Transverse colon (tissue), 4 donors: Measurements from ENCODE around the gene ATOSB. TPM values are rescaled to one million over a fixed set of nuclear protein-coding genes. Genes with fewer than 3 reads are reported as not detected.

Experiments
- DNase-seq: peaks from one replicate; pipeline ENCODE4 v3.0.0-alpha.2; 2019
- H3K27ac ChIP-seq, 4 donors: fragments of 200-600 bp; sonication (generic); 2 replicates each; pipeline ENCODE4 v1.5.1; 2016 to 2018; ENCODE audit warnings: inconsistent platforms in 4 of 4
- H3K27me3 ChIP-seq: fragments of 200-600 bp; sonication (generic); 2 replicates; pipeline ENCODE4 v1.5.1; 2017; ENCODE audit warnings: inconsistent platforms
- H3K36me3 ChIP-seq, 4 donors: fragments of 200-600 bp; sonication (generic); 2 replicates each; pipeline ENCODE4 v1.5.1; 2017 to 2019; ENCODE audit warnings: inconsistent platforms in 4 of 4
- H3K4me1 ChIP-seq, 4 donors: fragments of 200-600 bp; sonication (generic); 2 replicates each; pipeline ENCODE4 v1.5.1; 2017 to 2020; ENCODE audit warnings: inconsistent platforms in 4 of 4
- H3K4me3 ChIP-seq, 4 donors: fragments of 200-600 bp; sonication (generic); 1 replicate in 1 of 4; 2 replicates in 3 of 4; pipeline versions ENCODE4 v1.5.1 to v1.6.1; 2017 to 2019; ENCODE audit warnings: inconsistent platforms in 4 of 4
- H3K9me3 ChIP-seq, 2 donors: fragments of 200-600 bp; sonication (generic); 2 replicates each; pipeline ENCODE4 v1.5.1; 2017 to 2019; ENCODE audit warnings: inconsistent platforms in 2 of 2
- CTCF ChIP-seq, 5 experiments: fragments of 200-600 bp in 3 of 5; fragments of 450-650 bp in 2 of 5; sonication (generic) in 3 of 5; IDR thresholded peaks; 1 replicate in 2 of 5; 2 replicates in 3 of 5; pipeline ENCODE4 v1.5.1; 2016 to 2017; ENCODE audit warnings: antibody characterized with exemption in 5 of 5, inconsistent platforms in 3 of 5, mild to moderate bottlenecking in 2 of 5, moderate library complexity in 1 of 5
- EP300 ChIP-seq: sonication (generic); formaldehyde crosslinking; IDR thresholded peaks from one replicate; pipeline ENCODE4 v1.6.1; 2017; ENCODE audit warnings: antibody characterized with exemption, low read depth
- POLR2A ChIP-seq: fragments of 450-650 bp; IDR thresholded peaks from one replicate; pipeline ENCODE4 v1.6.1; 2016; ENCODE audit warnings: antibody characterized with exemption, mild to moderate bottlenecking, moderate library complexity
- POLR2AphosphoS5 ChIP-seq, 3 donors: sonication (generic); formaldehyde crosslinking; IDR thresholded peaks; one replicate each; pipeline ENCODE4 v1.6.1; 2016; ENCODE audit warnings: antibody characterized with exemption in 3 of 3
- WGBS, 2 donors: methylation state at CpG; one replicate each; pipeline ENCODE4 v1.1.5; 2018; ENCODE audit warnings: low coverage in 1 of 2; 5-methylcytosine and 5-hydroxymethylcytosine counted together
- in situ Hi-C, 4 donors: fragments of 200-750 bp; cut with MboI; loops; one replicate each; pipeline versions ENCODE4 v1.15.0 to v1.15.1; 2017; ENCODE audit warnings: low sequenced_read_pairs in 3 of 4, low pct_ligation_motif_present in 1 of 4, low pct_unique_long_range_greater_than_20kb in 1 of 4
- intact Hi-C: fragments of 100-400 bp; cut with DNase I; formaldehyde crosslinking; loops from one replicate; pipeline ENCODE4 v1.15.1; 2023; ENCODE audit warnings: low total_unique reads
- total RNA-seq, 4 donors: library from RNA; depleted of rRNA; stranded (reverse); fragments of >200 nt; gene quantifications; one replicate each; pipeline ENCODE4 v1.1.0, GENCODE V29; 2016

Gene ATOSB
- total RNA-seq, 4 donors from 2014 or later, result 23.9 to 30.0 (median 27.3) TPM

- DNase-seq, result no peak
- Histone ChIP-seq H3K4me1 (no peaks in the 10 kb centered on the region), H3K9me3 (no peaks in the 10 kb centered on the region), H3K27me3 (no peaks in the 10 kb centered on the region), H3K27ac (no peak overlapping the region), H3K4me3 (no peak overlapping the region), H3K36me3 (peaks cover 0 to 90% (median 42%) of the 10 kb centered on the region in 4 donors)
- in situ Hi-C loops, result no loop called here
- WGBS, 2 donors, result 94 to 95% methylated on average over 3 to 10 of the region's 10 CpGs
- TF ChIP-seq CTCF (IDR thresholded peaks at IDR 0.05), result no peak
- no peak for TF ChIP-seq EP300
- no peak for TF ChIP-seq POLR2AphosphoS5 (IDR thresholded peaks at IDR 0.05)
- intact Hi-C loops, result no loop called here
Observed at GRCh38 chr9:35059438-35059837, 56.2 kb downstream of the ATOSB start.

GRCh38 chr9:35057271-35057620 is 58.4 kb downstream of the ATOSB start:
- intact Hi-C loops, result no loop called here
- Histone ChIP-seq H3K4me1 (no peaks in the 10 kb centered on the region), H3K4me3 (no peak overlapping the region), H3K27ac (no peak overlapping the region), H3K9me3 (no peaks in the 10 kb centered on the region), H3K36me3 (peaks cover 0 to 68% (median 31%) of the 10 kb centered on the region in 4 donors), H3K27me3 (no peaks in the 10 kb centered on the region)
- in situ Hi-C loops, result no loop called here
- DNase-seq, result no peak
- 98% methylated on average over 8 of the region's 8 CpGs; no CpG with 5 or more reads in 1 of the 2 donors for WGBS, 2 donors
- no peak for TF ChIP-seq POLR2A
- no peak for TF ChIP-seq EP300
- no peak for TF ChIP-seq CTCF (IDR thresholded peaks at IDR 0.05)
- TF ChIP-seq POLR2AphosphoS5 (IDR thresholded peaks at IDR 0.05), result no peak

GRCh38 chr9:35056571-35057270 is 58.9 kb downstream of the ATOSB start:
- no peak for DNase-seq
- Histone ChIP-seq H3K36me3 (peaks cover 0 to 63% (median 28%) of the 10 kb centered on the region in 4 donors), H3K27me3 (no peaks in the 10 kb centered on the region), H3K4me3 (no peak overlapping the region), H3K27ac (no peak overlapping the region), H3K4me1 (no peaks in the 10 kb centered on the region), H3K9me3 (no peaks in the 10 kb centered on the region)
- in situ Hi-C loops (no loop called here), intact Hi-C loops (no loop called here)
- TF ChIP-seq POLR2A (no peak), CTCF (IDR thresholded peaks at IDR 0.05) (no peak), POLR2AphosphoS5 (IDR thresholded peaks at IDR 0.05) (no peak), EP300 (no peak)
- WGBS, 2 donors, result 91% methylated on average over 9 of the region's 9 CpGs; no CpG with 5 or more reads in 1 of the 2 donors

GRCh38 chr9:35054871-35055644 is 60.6 kb downstream of the ATOSB start:
- H3K9me3 ChIP-seq, result no peaks in the 10 kb centered on the region
- WGBS, 2 donors, result 92 to 95% methylated on average over 10 to 14 of the region's 14 CpGs
- H3K4me1 ChIP-seq, result no peaks in the 10 kb centered on the region
- intact Hi-C loops, result no loop called here
- H3K27me3 ChIP-seq, result no peaks in the 10 kb centered on the region
- H3K36me3 ChIP-seq, result peaks cover 0 to 47% (median 20%) of the 10 kb centered on the region in 4 donors
- in situ Hi-C loops, result no loop called here
- no peak overlapping the region for H3K4me3 ChIP-seq
- TF ChIP-seq CTCF (IDR thresholded peaks at IDR 0.05) (no peak), EP300 (no peak), POLR2A (no peak), POLR2AphosphoS5 (IDR thresholded peaks at IDR 0.05) (no peak)
- DNase-seq, result no peak
- H3K27ac ChIP-seq, result no peak overlapping the region
